Tibial artery (tissue), 4 donors: ENCODE measurements around the gene MESD.

ENCODE experiments used
- DNase-seq, 2 donors: peaks; one replicate each; pipeline ENCODE4 v3.0.0-alpha.2; 2019
- H3K27ac ChIP-seq, 2 donors: fragments of 200-600 bp; sonication (generic) in 1 of 2; 1 replicate in 1 of 2; 2 replicates in 1 of 2; pipeline ENCODE4 v1.5.1; 2018 to 2019; ENCODE audit warnings: mild to moderate bottlenecking in 1 of 2
- H3K27me3 ChIP-seq, 2 donors: fragments of 200-600 bp; sonication (generic) in 1 of 2; one replicate each; pipeline versions ENCODE4 v1.5.1 to v1.6.0; 2016 to 2019
- H3K36me3 ChIP-seq, 3 donors: fragments of 200-600 bp; sonication (generic) in 2 of 3; one replicate each; pipeline ENCODE4 v1.5.1; 2016 to 2019; ENCODE audit warnings: mild to moderate bottlenecking in 2 of 3
- H3K4me1 ChIP-seq, 4 donors: fragments of 200-600 bp; sonication (generic) in 2 of 4; 1 replicate in 3 of 4; 2 replicates in 1 of 4; pipeline ENCODE4 v1.5.1; 2016 to 2019
- H3K4me3 ChIP-seq, 2 donors: fragments of 200-600 bp; sonication (generic) in 1 of 2; 1 replicate in 1 of 2; 2 replicates in 1 of 2; pipeline ENCODE4 v1.5.1; 2018 to 2019; ENCODE audit warnings: mild to moderate bottlenecking in 2 of 2
- H3K9me3 ChIP-seq, 3 donors: fragments of 200-600 bp; sonication (generic) in 1 of 3; one replicate each; pipeline ENCODE4 v1.5.1; 2016 to 2019
- intact Hi-C: fragments of 100-400 bp; cut with DNase I; formaldehyde crosslinking; loops from one replicate; pipeline ENCODE4 v1.15.0; 2023; ENCODE audit warnings: low total_unique reads
- TF ChIP-seq, protein P1 (sequence below), 2 experiments: fragments of 200-600 bp in 1 of 2; fragments of 450-650 bp in 1 of 2; IDR thresholded peaks; one replicate each; pipeline ENCODE4 v1.5.1; 2017 to 2019; ENCODE audit warnings: antibody characterized with exemption in 2 of 2, mild to moderate bottlenecking in 1 of 2, moderate library complexity in 1 of 2

The MESD gene

DNA sequence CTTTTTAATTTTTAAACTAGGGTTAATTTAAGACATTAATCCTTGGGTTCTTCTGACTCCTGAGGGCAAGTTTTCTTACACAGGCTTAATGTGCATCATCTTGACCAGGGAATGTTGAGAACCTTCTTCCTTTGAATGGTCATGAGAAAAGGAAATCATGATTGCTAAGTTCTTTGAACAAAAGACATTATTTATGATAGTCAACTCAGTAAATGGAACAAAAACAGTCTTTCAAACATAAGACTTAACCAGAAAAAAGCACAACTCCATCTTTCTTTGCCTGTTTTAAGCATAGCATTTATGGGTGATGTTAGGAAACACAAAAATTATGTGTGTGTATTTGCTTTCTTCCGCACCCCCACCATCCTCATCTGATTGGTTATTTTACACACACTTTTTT lies 16.5 kb upstream of the MESD start:
- H3K36me3 ChIP-seq, result peaks cover 8 to 11% (median 10%) of the 10 kb centered on the region in 3 donors
- H3K27me3 ChIP-seq, result no peaks in the 10 kb centered on the region
- no peak for DNase-seq
- TF ChIP-seq, protein P1, sequence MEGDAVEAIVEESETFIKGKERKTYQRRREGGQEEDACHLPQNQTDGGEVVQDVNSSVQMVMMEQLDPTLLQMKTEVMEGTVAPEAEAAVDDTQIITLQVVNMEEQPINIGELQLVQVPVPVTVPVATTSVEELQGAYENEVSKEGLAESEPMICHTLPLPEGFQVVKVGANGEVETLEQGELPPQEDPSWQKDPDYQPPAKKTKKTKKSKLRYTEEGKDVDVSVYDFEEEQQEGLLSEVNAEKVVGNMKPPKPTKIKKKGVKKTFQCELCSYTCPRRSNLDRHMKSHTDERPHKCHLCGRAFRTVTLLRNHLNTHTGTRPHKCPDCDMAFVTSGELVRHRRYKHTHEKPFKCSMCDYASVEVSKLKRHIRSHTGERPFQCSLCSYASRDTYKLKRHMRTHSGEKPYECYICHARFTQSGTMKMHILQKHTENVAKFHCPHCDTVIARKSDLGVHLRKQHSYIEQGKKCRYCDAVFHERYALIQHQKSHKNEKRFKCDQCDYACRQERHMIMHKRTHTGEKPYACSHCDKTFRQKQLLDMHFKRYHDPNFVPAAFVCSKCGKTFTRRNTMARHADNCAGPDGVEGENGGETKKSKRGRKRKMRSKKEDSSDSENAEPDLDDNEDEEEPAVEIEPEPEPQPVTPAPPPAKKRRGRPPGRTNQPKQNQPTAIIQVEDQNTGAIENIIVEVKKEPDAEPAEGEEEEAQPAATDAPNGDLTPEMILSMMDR (IDR thresholded peaks at IDR 0.05), result no peak
- intact Hi-C loops, result no loop called here
- no peaks in the 10 kb centered on the region for H3K9me3 ChIP-seq
- no peak overlapping the region for H3K4me3 ChIP-seq
- H3K27ac ChIP-seq, result no peak overlapping the region
- peaks cover 0 to 39% (median 28%) of the 10 kb centered on the region in 4 donors for H3K4me1 ChIP-seq

DNA sequence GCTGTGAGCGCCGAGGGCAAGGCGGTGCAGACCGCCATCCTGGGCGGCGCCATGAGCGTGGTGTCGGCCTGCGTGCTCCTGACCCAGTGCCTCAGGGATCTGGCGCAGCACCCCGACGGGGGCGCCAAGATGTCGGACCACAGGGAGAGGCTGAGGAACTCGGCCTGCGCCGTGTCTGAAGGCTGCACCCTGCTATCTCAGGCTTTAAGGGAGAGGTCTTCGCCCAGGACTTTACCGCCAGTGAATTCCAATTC lies 13.4 kb upstream of the MESD start:
- DNase-seq, result no peak
- peak overlapping the region; percentile 65 to 92 for H3K4me3 ChIP-seq
- no peaks in the 10 kb centered on the region for H3K9me3 ChIP-seq
- no peaks in the 10 kb centered on the region for H3K27me3 ChIP-seq
- H3K27ac ChIP-seq, result no peak overlapping the region
- H3K4me1 ChIP-seq, result peaks cover 0 to 39% (median 30%) of the 10 kb centered on the region in 4 donors
- TF ChIP-seq, protein P1 (IDR thresholded peaks at IDR 0.05), result no peak
- H3K36me3 ChIP-seq, result peaks cover 8 to 11% (median 10%) of the 10 kb centered on the region in 3 donors
- intact Hi-C loops, result no loop called here

DNA sequence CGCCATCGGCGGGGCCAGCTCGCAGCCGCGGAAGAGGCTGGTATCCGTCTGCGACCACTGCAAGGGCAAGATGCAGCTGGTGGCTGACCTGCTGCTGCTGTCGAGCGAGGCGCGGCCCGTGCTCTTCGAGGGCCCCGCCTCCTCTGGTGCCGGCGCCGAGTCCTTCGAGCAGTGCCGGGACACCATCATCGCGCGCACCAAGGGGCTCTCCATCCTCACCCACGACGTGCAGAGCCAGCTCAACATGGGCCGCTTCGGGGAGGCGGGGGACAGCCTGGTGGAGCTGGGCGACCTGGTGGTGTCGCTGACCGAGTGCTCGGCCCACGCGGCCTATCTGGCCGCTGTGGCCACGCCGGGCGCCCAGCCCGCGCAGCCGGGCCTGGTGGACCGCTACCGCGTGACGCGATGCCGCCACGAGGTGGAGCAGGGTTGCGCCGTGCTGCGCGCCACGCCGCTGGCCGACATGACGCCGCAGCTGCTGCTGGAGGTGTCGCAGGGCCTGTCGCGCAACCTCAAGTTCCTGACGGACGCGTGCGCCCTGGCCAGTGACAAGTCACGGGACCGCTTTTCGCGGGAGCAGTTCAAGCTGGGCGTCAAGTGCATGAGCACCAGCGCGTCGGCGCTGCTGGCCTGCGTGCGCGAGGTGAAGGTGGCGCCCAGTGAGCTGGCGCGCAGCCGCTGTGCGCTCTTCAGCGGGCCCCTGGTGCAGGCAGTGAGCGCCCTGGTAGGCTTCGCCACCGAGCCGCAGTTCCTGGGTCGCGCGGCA lies 12.9 kb upstream of the MESD start:
- no peak for DNase-seq
- Histone ChIP-seq H3K9me3 (no peaks in the 10 kb centered on the region), H3K36me3 (peaks cover 8 to 11% (median 10%) of the 10 kb centered on the region in 3 donors), H3K27me3 (no peaks in the 10 kb centered on the region), H3K4me3 (peak overlapping the region; percentile 65 to 92), H3K4me1 (peaks cover 0 to 39% (median 30%) of the 10 kb centered on the region in 4 donors), H3K27ac (peak overlapping the region; percentile 84 to 92)
- intact Hi-C loops, result no loop called here
- TF ChIP-seq, protein P1 (IDR thresholded peaks at IDR 0.05), result no peak

DNA sequence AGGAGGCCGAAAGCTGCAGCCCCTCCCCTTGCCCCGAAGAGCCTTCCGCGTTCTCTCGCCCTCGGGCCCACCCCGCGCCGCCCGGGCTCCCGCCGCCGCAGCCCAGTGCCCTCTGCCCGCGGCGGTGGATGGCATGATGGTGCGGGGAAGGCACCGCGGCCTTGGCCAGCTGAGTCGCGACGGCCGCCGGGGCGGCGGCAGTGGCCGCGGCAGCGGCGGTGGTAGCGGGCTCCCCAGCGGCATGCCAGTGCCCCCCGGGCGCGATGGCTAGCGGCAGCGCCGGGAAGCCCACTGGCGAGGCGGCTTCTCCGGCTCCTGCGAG lies 12.4 kb upstream of the MESD start:
- H3K27ac ChIP-seq, result peak overlapping the region; percentile 84 to 92
- DNase-seq, result no peak

DNA sequence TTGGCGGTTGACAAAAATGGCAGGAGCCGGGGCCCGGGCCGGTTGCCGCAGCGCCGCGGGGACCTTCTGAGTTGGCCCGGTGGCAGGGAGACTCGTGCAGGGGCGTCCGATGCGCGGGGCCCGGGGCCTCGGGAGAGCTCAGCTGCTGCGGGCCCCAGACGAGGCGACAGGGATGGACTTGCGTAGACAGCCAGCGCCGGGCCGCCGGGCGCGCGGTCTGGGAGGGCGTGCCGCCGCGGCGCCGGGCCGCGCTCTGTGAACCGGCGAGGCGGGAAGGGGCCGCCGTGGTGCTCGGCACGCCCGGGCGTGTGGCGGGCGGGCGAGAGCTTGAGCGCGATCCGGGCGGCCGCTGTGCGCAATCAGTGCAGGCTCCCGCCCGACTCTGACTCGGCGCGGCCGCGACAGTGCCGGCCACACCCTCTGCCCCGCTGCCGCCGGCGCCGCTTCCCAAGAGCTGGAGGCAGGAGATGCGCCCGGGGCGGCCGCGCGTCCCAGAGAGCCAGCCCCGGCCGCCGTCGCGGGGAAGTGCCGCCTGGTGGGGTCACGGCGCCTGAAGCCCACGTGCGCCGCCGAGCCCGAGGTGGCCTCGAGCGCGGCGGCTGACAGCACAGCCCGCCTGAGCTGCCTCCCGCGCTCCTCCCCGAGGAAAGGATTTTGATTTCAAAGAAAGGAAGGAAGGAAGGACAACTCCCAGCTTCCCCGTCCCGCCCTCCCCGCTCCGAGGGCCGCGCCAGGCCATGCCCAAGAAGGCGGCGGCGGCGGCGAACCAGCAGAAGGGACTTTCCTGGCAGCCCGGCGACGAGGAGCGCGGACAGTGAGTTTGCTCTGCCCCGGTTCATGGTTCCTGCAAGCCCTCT lies 11.8 kb upstream of the MESD start:
- peak overlapping the region; percentile 65 to 92 for H3K4me3 ChIP-seq
- peaks cover 0 to 39% (median 30%) of the 10 kb centered on the region in 4 donors for H3K4me1 ChIP-seq
- DNase-seq, result peak; percentile 57 to 77
- intact Hi-C loops, result no loop called here
- no peaks in the 10 kb centered on the region for H3K27me3 ChIP-seq
- peak overlapping the region; percentile 84 to 92 for H3K27ac ChIP-seq
- TF ChIP-seq, protein P1 (IDR thresholded peaks at IDR 0.05), result no peak
- H3K36me3 ChIP-seq, result peaks cover 8 to 11% (median 10%) of the 10 kb centered on the region in 3 donors
- H3K9me3 ChIP-seq, result no peaks in the 10 kb centered on the region

More for the DNA sequence above, 12.4 kb upstream of the MESD start:
- TF ChIP-seq, protein P1 (IDR thresholded peaks at IDR 0.05), result no peak
- intact Hi-C loops, result no loop called here
- peak overlapping the region; percentile 65 to 92 for H3K4me3 ChIP-seq
- H3K36me3 ChIP-seq, result peaks cover 8 to 11% (median 10%) of the 10 kb centered on the region in 3 donors
- no peaks in the 10 kb centered on the region for H3K9me3 ChIP-seq
- H3K27me3 ChIP-seq, result no peaks in the 10 kb centered on the region
- peaks cover 0 to 39% (median 30%) of the 10 kb centered on the region in 4 donors for H3K4me1 ChIP-seq
